DMS114 treated with DMSO at 0.1 percent for 48 hours (cell line): ENCODE data around the gene EPHA5.

ENCODE experiments used
- DNase-seq: peaks from one replicate; lab custom pipeline; 2025; ENCODE audit not compliant: unreplicated experiment; lab: John Stamatoyannopoulos, UW

Gene EPHA5

DNA sequence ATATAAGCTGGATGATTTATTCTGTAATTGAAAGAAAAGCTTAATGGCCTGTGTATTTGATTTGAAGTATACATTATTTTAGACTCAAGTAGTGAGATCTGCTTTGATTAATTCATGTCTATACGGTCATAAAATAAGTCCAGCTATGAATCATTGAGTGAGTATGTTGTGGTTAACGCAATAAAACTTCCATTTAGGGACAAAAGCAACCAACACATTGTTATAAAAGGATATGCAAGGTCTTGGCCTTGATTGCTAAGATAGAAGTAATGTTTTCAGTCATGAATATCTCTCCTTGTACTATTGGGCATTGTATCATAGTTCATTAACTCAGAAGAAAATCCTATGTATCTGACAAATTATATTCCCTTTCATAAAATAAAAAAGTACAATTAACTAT, 162.1 kb downstream of the EPHA5 start:
- no peak for DNase-seq

DNA sequence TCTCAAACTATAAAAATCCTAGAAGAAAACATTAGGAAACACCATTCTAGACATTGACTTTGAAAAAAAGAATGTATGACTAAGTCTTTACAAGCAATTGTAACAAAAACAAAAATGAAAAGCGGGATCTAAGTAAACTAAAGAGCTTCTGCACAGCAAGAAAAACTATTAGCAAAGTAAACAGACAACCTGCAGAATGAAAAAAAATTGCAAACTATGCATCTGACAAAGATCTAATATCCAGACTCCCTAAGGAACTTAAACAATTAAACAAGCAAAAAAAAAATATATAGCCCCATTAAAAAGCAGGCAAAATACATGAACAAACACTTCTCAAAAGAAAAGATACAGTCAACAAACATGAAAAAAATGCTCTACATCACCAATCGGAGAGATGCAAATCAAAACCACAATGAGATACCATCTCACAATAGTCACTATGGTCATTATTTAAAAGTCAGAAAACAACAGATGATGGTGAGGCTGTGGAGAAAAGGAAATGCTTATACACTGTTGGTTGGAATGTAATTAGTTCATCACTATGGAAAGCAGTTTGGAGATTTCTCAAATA, 168.1 kb downstream of the EPHA5 start:
- no peak for DNase-seq

DNA sequence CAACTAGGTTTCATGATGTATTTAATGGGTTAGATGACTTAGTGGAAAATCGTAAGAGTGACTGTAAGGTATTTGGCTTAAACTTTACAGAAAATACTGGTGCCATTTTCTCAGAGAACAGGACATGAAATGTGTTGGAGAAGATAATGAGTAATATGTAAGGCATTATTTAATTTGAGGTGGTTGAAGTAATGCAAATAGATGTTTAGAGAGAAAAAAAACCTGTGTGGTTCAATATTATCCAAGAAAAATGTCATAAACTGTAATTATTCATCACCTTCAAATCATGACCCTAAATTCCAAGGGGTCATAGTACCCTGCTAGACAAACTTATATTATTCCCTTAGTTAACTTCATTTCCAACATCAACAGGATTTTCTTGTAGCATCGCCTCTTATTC, 171.7 kb downstream of the EPHA5 start:
- no peak for DNase-seq

DNA sequence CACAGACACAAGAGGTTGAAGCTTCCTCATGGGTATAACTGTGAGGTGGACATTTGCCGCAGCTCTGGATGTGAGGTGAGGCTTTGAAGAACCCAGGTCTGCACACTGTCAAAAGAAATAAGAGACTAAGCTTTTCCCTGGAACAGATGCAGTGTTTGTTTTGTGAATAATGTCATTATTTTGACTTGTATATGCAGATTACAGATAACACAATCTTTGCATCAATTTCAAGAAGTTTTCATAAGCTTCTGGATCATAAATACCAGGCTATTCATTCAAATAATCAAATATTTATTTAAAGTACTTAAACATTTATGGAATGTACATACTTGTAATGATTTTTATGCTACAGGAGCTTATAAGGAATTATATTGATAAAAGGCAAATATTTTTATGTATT, 174.8 kb downstream of the EPHA5 start:
- DNase-seq: no peak

DNA sequence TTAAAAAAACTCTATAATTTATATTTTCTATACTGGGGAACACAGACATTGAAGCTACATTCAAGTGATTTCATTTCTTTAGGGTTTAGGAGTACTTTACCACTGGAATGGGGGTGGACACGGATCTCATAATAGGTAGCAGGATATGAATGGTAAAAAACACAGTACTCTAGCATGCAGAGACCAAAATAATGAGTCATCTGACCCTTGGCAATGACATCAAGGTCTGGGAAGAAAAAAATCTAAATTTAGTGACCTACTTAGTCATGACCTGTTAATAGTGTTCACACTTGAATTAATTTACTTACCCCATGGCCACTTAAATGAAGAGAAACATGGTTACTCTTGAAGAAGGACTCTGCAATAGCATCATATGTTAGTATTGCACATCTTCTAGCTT, 187.9 kb downstream of the EPHA5 start:
- no peak for DNase-seq

DNA sequence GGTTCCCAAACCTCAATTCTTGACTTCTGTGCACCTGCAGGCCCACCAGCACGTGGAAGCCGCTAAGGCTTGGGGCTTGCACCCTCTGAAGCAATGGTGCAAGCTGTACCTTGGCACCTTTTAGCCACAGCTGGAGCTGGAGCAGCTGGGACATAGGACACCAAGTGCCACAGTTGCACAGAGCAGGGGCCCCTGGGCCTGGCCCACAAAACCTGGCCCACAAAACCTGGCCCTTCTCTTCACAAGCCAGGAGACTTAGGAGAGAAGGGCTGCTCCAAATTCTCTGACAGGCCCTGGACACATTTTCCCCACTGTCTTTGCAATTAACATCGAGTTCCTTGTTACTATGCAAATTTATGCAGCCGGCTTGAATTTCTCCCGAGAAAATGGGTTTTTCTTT, 197.8 kb downstream of the EPHA5 start:
- no peak for DNase-seq

DNA sequence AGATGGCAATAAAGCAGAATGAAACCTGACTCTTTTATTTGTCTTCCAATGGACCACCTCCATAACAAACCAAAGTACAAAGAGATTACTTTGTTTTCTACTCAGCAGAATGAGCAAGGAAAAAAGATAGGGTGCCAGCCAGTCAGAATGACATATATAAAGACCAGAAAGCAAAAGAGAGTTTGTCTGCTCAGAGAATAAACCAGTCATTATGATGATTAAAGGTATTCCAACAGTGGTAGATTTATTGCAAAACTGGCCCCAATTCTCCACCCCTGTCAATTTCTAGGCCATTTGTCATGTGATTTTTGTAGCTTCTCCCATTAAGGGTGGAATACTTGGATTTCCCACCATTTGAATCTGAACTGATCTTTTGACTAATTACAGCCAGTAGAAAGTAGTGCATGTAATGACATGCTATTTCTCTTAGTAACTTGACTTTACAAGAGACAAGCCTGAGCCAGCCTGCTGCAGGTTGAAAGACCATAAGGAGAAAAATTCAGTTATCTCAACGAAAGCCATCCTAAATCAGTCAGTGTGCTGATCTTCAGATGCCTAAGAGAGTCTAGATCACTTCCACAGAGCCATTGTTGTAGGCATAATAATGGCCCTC, 203.1 kb downstream of the EPHA5 start:
- no peak for DNase-seq

DNA sequence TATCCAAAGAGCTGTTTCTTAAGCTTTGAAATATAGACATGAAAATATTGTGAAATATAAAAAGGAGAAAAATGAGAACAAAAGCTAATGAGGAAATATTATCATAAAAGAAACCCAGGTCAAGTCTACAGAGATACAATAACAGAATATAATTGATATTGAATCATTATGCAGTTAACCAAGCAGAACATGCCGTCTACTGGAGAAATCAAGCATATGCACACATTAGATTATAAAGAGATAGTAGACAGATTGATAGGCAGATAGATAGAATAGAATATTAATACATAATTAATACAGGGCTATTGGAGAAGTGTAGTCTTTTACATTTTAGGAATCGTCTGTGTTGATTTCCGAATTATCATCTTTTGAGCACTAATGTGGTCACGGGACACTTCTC, 208.5 kb downstream of the EPHA5 start:
- DNase-seq: no peak

DNA sequence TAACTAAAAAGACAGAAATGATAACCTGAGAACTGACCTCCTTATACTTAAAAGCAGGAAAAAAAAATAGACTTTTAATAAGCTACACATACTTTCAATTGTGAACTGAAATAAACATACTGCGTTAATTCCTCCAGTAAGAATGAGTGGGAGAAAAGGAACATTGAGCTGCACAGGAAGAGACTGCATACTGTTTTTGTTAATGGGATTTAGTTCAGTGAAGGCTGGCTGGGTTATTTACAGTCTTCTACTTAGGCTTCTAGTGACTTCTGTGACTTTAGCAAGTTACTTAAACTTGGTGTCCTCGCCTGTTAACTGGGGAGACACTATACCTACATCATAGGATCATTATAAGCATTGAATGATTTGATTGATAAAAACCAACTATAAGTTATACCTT, 213.3 kb downstream of the EPHA5 start:
- no peak for DNase-seq

DNA sequence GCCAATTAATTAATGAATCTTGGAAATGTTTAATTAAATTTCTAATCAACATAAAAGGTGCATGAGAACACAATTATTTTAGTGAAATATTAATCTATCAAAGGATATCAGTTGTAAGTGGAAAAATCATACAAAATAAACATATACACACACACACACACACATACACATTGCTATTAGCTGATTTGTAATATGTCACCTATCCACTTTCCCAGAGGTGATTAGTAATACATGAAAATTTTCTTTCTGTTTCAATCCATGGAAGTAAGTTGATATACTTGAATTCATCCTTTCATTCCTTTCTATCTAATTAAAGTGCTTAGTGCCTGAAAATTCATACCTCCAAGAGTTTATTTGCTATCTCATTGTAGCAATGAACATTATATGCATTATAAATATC, 213.7 kb downstream of the EPHA5 start:
- DNase-seq: no peak

DNA sequence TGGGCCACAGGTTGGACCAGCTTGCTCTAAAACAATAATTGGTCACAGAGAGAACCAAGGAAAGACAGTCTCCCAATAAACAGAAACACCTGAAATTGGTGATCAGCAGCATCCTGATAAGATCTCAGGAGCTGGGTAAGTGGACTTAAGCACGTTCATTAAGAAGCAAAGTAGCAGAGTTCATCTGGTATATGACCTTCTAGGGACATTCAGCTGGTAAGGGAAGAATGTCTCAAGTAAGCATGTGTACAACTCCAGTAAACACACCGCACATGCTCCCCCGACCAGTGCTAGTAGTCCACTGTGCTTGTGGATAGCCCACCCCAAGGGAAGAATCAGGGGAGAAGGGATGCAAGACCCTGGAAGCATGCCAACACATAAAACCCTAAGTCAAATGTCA, 216.9 kb downstream of the EPHA5 start:
- DNase-seq: no peak

DNA sequence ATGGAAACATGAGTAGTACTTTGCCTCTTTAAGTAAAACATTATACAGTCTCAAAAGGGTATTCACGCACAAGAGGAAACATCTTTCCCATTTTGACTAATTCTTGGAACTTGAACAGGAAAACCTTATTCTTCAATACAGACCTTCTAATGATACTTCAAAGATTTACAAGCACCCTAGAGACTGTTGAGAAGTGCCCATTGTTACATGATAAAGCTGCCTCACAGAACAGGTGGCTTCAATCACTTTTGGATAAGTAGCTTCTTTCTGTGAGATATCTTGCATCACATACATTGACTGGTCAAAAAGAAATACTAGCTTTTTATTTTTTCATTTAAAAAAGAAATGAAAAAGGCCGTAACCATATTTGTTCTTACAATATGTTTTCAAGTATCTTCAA, 219.4 kb downstream of the EPHA5 start:
- no peak for DNase-seq

DNA sequence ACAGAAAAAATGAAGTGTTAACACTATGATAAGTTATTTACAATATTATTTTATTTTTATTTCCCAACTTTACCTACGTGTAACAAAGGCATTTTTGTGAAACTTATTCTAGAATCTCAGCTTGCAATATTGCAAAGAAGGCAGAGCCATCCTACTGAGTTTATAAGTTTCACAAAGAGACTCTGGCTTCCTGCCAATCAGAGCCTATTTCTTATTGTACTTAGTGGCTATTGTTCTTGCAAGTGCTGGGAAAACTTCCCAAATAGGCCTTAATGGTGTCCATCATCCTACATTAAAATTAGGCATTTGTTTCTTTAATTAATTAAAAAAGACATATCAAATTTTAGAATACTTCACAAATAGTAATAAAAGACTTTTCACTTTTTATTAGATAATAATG, 233.2 kb downstream of the EPHA5 start:
- DNase-seq: no peak

DNA sequence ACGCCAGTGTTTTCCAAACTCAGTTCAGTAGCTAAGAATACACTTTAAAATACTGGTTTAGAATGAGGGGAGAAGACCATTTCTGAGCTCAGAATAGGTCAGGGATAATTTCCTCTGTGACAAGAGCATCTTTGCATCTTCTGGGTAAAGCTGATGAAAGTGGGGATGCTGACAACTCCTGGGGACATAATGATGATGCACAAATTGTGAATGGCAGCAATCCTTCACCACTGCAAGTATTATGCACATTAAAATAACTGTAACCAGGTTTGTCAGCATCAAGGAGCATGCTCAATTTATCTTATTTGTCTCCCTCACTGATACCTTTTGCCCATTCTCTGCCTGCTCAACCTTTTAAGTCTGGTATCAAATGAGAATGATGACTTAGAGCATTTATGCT, 248.2 kb downstream of the EPHA5 start:
- DNase-seq: no peak

DNA sequence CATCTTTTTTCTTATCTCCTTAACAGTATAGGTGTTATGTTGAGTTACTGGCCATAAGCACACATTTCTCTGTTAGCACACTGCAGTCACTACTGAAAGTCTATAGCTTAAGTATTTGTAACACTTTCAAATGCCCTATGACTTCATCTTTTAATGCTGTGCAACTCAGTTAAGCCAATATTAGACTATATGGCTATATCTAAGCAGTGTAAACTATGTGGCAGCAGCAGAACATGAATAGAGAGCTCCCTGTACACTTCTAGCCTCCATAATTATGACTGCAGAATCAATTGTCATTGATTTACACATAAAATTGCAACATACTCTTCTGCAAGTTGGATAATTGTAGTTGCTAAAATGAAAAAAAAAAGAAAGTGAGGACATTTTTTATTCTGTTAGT, 250.3 kb downstream of the EPHA5 start:
- no peak for DNase-seq

DNA sequence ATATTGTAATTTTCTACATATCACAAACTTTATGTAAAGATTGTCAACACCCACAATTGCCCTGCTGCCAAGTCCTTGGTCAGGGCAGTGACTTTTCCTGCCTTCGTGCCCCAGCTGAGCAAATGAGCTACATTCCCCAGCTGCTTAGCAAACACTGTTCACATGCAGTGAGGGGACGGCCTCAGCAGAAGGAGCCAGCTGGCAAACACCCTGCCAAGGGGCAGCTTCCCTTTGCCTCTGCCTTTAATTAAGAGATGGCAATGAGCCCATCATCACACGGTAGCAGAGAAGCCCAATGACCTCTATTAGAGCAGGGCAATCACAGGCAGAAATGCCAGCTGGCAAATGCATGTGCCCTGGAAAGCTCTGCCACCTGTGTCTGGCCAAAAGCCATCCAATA, 253.4 kb downstream of the EPHA5 start:
- no peak for DNase-seq

DNA sequence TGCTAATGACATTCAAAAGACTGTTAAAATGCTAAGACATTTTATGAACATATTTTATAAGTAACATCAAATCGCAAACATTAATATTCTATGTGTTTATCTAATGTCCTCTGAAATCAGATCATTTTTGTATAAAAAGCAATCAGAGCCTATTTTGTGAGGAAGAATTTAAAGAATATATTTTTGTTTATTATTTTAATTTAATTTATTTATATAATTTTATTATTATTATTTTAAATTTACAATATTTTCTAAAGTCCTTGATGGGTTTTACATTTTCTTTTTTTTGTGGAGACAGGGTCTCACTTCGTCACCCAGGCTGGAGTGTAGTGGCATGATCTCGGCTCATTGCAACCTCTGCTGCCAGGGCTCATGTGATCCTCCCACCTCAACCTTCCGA, 262.8 kb downstream of the EPHA5 start:
- DNase-seq: no peak

DNA sequence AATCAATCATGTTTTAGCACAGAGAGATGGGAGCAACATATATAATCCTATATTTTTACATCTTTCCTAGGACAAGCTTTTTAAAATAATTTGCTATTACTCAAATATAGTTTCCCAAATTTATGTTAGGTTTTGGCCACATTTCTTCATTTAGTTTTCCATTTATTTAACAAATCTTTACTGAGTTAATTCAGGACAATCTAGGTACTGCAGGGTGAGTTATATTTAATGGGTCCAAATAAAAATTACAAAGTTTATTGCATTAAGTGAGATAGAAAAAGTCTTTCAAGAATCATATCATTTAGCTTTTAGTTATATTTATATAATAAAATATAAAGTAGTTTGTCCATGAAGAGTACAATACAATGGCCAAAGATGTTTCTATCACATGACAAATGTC, 269.2 kb downstream of the EPHA5 start:
- no peak for DNase-seq

DNA sequence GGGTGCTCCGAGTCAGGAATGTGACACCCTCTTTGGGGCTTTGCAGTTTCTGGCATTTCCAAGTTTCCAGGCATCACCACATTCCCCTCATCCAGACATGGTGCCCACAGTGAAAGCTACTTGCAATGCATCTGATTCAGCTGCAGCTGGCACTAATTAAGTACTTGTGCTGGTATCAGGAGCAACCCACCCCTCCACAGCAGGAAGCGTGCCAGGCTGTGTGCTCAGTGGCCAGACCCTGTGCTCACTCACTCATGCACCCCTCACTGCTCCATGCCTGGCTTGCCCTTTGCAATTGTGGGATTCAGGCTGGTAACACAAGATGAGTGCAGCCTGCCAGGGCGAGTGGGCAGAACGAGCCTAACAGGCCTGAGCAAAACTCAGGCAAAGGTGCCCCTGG, 271.2 kb downstream of the EPHA5 start:
- DNase-seq: no peak

DNA sequence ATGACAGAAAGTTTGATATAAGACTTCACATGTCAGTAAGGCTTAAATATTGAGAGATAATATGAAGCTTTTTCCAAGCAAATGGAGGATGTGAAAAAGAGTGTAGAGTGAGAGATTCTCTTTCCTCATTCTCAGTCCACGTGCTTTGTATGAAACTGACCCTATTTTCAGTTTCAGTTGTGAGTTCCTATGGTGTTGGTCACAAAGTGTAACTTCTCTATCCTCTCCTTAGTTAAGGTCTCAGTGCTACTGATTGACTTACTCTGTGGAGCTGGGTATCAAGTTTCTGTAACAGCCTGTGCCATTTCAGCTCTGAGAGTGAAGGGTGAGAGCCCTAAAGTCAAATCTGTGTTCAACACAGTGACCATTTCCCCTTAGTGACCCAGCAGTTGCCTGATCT, 277.2 kb downstream of the EPHA5 start:
- no peak for DNase-seq

DNA sequence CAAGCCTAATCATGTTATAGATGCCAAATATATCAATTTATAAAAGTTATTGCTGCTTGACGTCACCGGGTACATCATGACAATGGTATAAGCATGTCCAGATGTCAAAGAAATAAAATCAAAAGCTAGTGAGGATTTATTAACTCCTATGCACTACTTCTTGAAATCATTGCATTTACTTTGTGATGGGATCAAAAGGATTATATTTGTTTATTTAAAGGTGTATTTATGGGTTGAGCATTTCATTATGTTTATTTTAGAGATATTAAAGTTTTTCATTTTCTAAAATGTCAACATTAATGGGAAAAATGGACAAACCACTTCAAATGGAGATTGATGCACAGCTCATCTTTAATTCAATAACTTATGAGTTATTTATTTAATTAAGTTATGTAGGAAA, 277.8 kb downstream of the EPHA5 start:
- DNase-seq: no peak

DNA sequence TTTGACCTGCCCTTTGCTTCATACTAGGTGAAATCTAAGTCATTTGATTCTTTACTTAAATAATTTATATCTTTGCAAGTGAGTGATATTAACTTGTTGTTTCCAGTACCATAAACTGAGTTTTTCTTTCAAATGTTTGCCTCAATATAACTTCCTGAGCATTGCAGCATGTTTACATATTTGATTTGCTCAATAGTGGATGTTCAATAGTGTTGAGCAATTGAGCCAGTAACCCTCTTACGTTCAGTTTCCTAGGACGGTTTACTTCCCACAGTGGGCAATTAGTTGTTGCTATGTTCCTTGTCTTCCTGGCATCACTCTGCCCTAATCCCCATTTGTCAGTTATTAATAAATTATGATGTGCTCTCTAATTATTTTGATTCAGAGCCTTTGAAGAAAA, 278.5 kb downstream of the EPHA5 start:
- no peak for DNase-seq

DNA sequence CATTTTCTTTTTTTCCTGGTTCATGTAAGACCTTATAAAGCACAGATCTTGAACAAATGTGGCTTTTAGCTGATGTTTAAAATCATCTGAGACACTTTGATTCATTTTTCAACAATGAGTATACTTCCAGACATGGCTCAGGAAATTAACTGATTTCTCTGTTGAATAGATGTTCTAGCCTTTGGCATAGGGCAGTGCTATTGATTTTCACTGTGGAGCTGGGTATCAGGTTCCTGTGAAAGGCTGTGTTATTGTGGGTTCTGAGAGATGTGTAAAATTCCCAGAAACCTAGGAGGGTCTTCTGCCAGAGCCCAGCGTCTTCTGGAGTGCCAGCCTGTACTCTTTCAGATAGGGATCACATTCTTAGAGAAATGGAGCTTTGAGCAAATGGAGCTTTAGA, 278.9 kb downstream of the EPHA5 start:
- DNase-seq: no peak

DNA sequence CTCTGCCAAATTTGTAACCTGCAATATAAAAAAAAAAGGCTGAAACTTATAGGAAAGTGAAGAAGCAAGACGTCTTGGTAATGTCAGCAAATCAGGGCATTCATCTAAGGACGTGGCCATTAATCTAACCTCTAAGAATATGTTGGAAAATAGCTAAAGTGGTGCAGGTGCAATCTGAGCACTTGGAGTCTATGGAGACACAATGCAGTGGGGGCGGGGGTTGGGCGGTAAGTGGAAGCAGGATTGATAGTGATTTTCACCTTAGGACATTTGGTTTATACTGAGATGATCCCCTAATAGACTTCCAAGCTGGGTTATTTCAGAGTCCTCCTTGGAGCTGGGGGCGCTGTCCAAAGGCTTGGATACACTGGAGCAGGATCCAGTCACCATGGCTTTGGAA, 283.4 kb downstream of the EPHA5 start:
- DNase-seq: no peak
